Thoracic aorta (tissue), 2 donors: ENCODE data around the gene SLC16A12. TPM values are rescaled to one million over a fixed set of nuclear protein-coding genes. Genes with fewer than 3 reads are reported as not detected.

ENCODE experiments used
- ATAC-seq: fragments of 150-250 bp; one replicate; pipeline ENCODE4 v1.8.0; 2017; ENCODE audit warnings: low read depth; ENCODE audit not compliant: insufficient number of reproducible peaks, low FRiP score
- DNase-seq: peaks from one replicate; pipeline ENCODE4 v3.0.0-alpha.2; 2020; ENCODE audit warnings: low spot score
- H3K27ac ChIP-seq, 2 donors: fragments of 200-600 bp; sonication (generic); 1 replicate in 1 of 2; 2 replicates in 1 of 2; pipeline ENCODE4 v1.5.1; 2016; ENCODE audit warnings: mild to moderate bottlenecking in 2 of 2, moderate library complexity in 2 of 2
- H3K27me3 ChIP-seq: fragments of 200-600 bp; sonication (generic); replicated peaks from 2 replicates; pipeline ENCODE4 v1.6.0; 2016; ENCODE audit warnings: mild to moderate bottlenecking; ENCODE audit not compliant: insufficient read depth
- H3K36me3 ChIP-seq: fragments of 200-600 bp; sonication (generic); one replicate; pipeline ENCODE4 v1.5.1; 2016
- H3K4me1 ChIP-seq, 2 donors: fragments of 200-600 bp; sonication (generic); 1 replicate in 1 of 2; 2 replicates in 1 of 2; pipeline versions ENCODE4 v1.5.1 to v1.6.0; 2016; ENCODE audit warnings: low read depth in 2 of 2, mild to moderate bottlenecking in 1 of 2; ENCODE audit not compliant: control insufficient read depth in 1 of 2
- H3K4me3 ChIP-seq: fragments of 200-600 bp; sonication (generic); 2 replicates; pipeline ENCODE4 v1.5.1; 2016; ENCODE audit warnings: mild to moderate bottlenecking
- H3K9me3 ChIP-seq: fragments of 200-600 bp; sonication (generic); 2 replicates; pipeline ENCODE4 v1.5.1; 2016
- CTCF ChIP-seq: fragments of 200-600 bp; sonication (generic); IDR thresholded peaks from one replicate; pipeline ENCODE4 v1.5.1; 2019; ENCODE audit warnings: antibody characterized with exemption
- total RNA-seq, 2 donors: library from RNA; depleted of rRNA; stranded (reverse); fragments of >200 nt; gene quantifications; one replicate each; pipeline versions ENCODE4 v1.1.0 to v1.2.3, GENCODE V29; 2016

Gene SLC16A12
- total RNA-seq, 2 donors from 2014 or later = 1.2 to 1.5 TPM

GRCh38 chr10:89521368-89521767 is 14.0 kb downstream of the SLC16A12 start:
- Histone ChIP-seq H3K27me3 (no peaks in the 10 kb centered on the region), H3K27ac (no peak overlapping the region), H3K4me1 (peaks cover 21 to 44% of the 10 kb centered on the region in 2 donors), H3K4me3 (no peak overlapping the region), H3K36me3 (no peaks in the 10 kb centered on the region), H3K9me3 (no peaks in the 10 kb centered on the region)
- no peak for ATAC-seq
- DNase-seq = no peak
- no peak for TF ChIP-seq CTCF

GRCh38 chr10:89520706-89521105 is 14.7 kb downstream of the SLC16A12 start:
- Histone ChIP-seq H3K9me3 (no peaks in the 10 kb centered on the region), H3K36me3 (no peaks in the 10 kb centered on the region), H3K27me3 (no peaks in the 10 kb centered on the region), H3K4me1 (peaks cover 23 to 50% of the 10 kb centered on the region in 2 donors), H3K4me3 (no peak overlapping the region), H3K27ac (no peak overlapping the region)
- ATAC-seq (no peak), DNase-seq (no peak)
- TF ChIP-seq CTCF = no peak

- DNase-seq (no peak), ATAC-seq (no peak)
- Histone ChIP-seq H3K4me1 (peaks cover 23 to 62% of the 10 kb centered on the region in 2 donors), H3K4me3 (no peak overlapping the region), H3K27me3 (no peaks in the 10 kb centered on the region), H3K9me3 (no peaks in the 10 kb centered on the region), H3K36me3 (no peaks in the 10 kb centered on the region), H3K27ac (peak overlapping the region; percentile 17 to 74)
- no peak for TF ChIP-seq CTCF
These were observed 16.2 kb downstream of the SLC16A12 start for GRCh38 chr10:89518876-89519842.

- no peaks in the 10 kb centered on the region for H3K27me3 ChIP-seq
- no peaks in the 10 kb centered on the region for H3K36me3 ChIP-seq
- ATAC-seq (no peak), DNase-seq (no peak)
- peaks cover 22 to 57% of the 10 kb centered on the region in 2 donors for H3K4me1 ChIP-seq
- no peaks in the 10 kb centered on the region for H3K9me3 ChIP-seq
- TF ChIP-seq CTCF = no peak
- peak overlapping the region; percentile 57 to 74 for H3K27ac ChIP-seq
- H3K4me3 ChIP-seq = no peak overlapping the region
These were observed 17.3 kb downstream of the SLC16A12 start for GRCh38 chr10:89518108-89518507.

GRCh38 chr10:89516149-89516832 is 19.1 kb downstream of the SLC16A12 start:
- no peak for DNase-seq
- Histone ChIP-seq H3K27ac (peak overlapping the region; percentile 55 to 74), H3K27me3 (no peaks in the 10 kb centered on the region), H3K4me1 (peaks cover 18 to 47% of the 10 kb centered on the region in 2 donors), H3K9me3 (no peaks in the 10 kb centered on the region), H3K4me3 (peak overlapping the region; percentile 59), H3K36me3 (no peaks in the 10 kb centered on the region)
- ATAC-seq = peak; percentile 24
- TF ChIP-seq CTCF = no peak
